Erythroblast (primary cell): ENCODE results near the gene STOML3.

Source experiments
- GATA1 ChIP-seq: IDR thresholded peaks from 2 replicates; pipeline ENCODE4 v1.6.1; 2011; ENCODE audit warnings: low read depth, mild to moderate bottlenecking, control low read depth, low read length, moderate library complexity
- POLR2A ChIP-seq: IDR thresholded peaks from 2 replicates; pipeline ENCODE4 v1.6.1; 2011; ENCODE audit warnings: mild to moderate bottlenecking, low read length

GRCh38 chr13:38990693-38991092 is at the start of gene STOML3:
- TF ChIP-seq POLR2A (no peak), GATA1 (no peak)
